Activated B cell treated with CpG ODN at 0.5 μM for 24 hours (primary cell): Measurements from ENCODE around the gene NXPE1. TPM values are rescaled to one million over a fixed set of nuclear protein-coding genes. Genes with fewer than 3 reads are reported as not detected.
"Not testable (repeated sequence)": the region's sequence is repeated elsewhere in the genome, so short reads cannot be mapped to it uniquely, and the experiment has no call there.

Source experiments
- ATAC-seq: fragments of 200-7000 bp; cut with Tn5 transposase; one replicate; pipeline ENCODE4 v1.10.0; 2021; ENCODE audit warnings: low read depth, mild to moderate bottlenecking, moderate library complexity
- CTCF ChIA-PET: fragments of 350-600 bp; sonication (Branson Sonifier 250); formaldehyde crosslinking; loops from one replicate; lab custom pipeline; 2021; ENCODE audit warnings: antibody characterized with exemption; lab: Charles Lee
- POLR2A ChIA-PET: fragments of 350-600 bp; sonication (Branson Sonifier 250); formaldehyde crosslinking; loops from one replicate; lab custom pipeline; 2021; ENCODE audit warnings: antibody characterized with exemption; lab: Charles Lee
- DNase-seq: peaks from one replicate; pipeline ENCODE4 v3.0.0; 2022
- H3K27ac Mint-ChIP-seq: one replicate; pipeline ENCODE4 v1.8.0; 2020; ENCODE audit warnings: mixed read lengths
- H3K27me3 Mint-ChIP-seq: one replicate; pipeline ENCODE4 v1.8.0; 2021; ENCODE audit warnings: mixed read lengths
- H3K36me3 Mint-ChIP-seq: one replicate; pipeline ENCODE4 v1.8.0; 2021; ENCODE audit warnings: low read depth, mixed read lengths
- H3K4me1 Mint-ChIP-seq: one replicate; pipeline ENCODE4 v1.8.0; 2021; ENCODE audit warnings: mixed read lengths
- H3K4me3 Mint-ChIP-seq: one replicate; pipeline ENCODE4 v1.8.0; 2020; ENCODE audit warnings: mild to moderate bottlenecking, mixed read lengths
- H3K9me3 Mint-ChIP-seq: one replicate; pipeline ENCODE4 v1.8.0; 2020; ENCODE audit warnings: mixed read lengths
- intact Hi-C: fragments of 100-400 bp; cut with micrococcal nuclease; formaldehyde crosslinking; loops from one replicate; pipeline ENCODE4 v1.15.1; 2024
- total RNA-seq: library from RNA; stranded (reverse); gene quantifications from 2 replicates; pipeline ENCODE4 v1.2.3, GENCODE V29; 2022
- TF ChIP-seq, protein P1 (sequence below): fragments of 200-600 bp; IDR thresholded peaks from one replicate; pipeline ENCODE4 v1.8.0; 2022; ENCODE audit warnings: antibody characterized with exemption, mild to moderate bottlenecking

Gene NXPE1
- total RNA-seq, 1 donor from 2014 or later: not detected

DNA sequence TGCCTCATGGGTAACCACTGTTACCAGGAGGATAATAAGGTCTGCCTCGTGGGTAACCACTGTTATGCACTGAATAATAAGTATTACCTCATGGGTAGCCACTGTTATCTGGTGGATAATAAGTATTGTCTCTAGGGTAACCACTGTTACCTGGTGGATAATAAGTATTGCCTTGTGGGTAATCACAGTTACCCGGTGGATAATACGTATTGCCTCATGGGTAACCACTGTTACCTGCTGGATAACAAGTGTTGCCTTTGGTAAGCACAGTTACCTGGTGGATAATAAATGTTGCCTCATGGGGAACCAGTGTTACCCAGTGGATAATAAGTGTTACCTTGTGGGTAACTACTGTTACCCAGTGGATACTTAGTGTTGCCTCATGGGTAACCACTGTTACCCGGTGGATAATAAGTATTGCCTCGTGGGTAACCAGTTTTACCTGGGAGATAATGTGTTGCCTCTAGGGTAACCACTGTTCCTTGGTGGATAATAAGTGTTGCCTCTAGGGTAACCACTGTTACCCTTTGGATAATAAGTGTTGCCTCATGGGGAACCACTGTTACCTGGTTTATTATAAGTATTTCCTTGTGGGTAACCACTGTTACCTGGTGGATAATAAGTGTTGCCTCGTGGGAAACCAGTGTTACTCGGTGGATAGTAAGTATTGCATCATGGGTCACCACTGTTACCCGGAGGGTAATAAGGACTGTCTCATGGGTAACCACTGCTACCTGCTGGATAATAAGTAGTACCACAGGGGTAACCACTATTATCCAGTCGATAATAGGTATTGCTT, 46.5 kb upstream of the NXPE1 start:
- no peak overlapping the region for H3K4me3 Mint-ChIP-seq

DNA sequence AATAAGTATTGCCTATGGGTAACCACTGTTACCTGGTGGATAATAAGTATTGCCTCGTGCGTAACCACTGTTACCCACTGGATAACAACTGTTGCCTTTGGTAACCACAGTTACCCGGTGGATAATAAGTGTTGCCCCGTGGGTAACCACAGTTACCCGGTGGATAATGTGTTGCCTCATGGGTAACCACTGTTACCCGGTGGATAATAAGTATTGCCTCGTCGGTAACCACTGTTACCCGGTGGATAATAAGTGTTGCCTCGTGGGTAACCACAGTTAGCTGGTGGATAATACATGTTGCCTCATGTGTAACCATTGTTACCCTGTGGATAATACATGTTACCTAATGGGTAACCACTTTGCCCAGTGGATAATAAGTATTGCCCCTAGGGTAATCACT, 45.7 kb upstream of the NXPE1 start:
- Mint-ChIP-seq H3K27ac (no peak overlapping the region), H3K4me3 (no peak overlapping the region), H3K27me3 (no peaks in the 10 kb centered on the region), H3K4me1 (no peaks in the 10 kb centered on the region), H3K9me3 (no peaks in the 10 kb centered on the region), H3K36me3 (no peaks in the 10 kb centered on the region)
- ChIA-PET CTCF (no interaction called here), POLR2A (no interaction called here)
- intact Hi-C loops: no loop called here
- DNase-seq: no peak
- ATAC-seq: no peak
- TF ChIP-seq, protein P1, sequence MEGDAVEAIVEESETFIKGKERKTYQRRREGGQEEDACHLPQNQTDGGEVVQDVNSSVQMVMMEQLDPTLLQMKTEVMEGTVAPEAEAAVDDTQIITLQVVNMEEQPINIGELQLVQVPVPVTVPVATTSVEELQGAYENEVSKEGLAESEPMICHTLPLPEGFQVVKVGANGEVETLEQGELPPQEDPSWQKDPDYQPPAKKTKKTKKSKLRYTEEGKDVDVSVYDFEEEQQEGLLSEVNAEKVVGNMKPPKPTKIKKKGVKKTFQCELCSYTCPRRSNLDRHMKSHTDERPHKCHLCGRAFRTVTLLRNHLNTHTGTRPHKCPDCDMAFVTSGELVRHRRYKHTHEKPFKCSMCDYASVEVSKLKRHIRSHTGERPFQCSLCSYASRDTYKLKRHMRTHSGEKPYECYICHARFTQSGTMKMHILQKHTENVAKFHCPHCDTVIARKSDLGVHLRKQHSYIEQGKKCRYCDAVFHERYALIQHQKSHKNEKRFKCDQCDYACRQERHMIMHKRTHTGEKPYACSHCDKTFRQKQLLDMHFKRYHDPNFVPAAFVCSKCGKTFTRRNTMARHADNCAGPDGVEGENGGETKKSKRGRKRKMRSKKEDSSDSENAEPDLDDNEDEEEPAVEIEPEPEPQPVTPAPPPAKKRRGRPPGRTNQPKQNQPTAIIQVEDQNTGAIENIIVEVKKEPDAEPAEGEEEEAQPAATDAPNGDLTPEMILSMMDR: no peak

More for the DNA sequence above, 46.5 kb upstream of the NXPE1 start:
- H3K36me3 Mint-ChIP-seq: no peaks in the 10 kb centered on the region
- ChIA-PET POLR2A (no interaction called here), CTCF (no interaction called here)
- no peak for ATAC-seq
- H3K27me3 Mint-ChIP-seq: no peaks in the 10 kb centered on the region
- intact Hi-C loops: no loop called here
- no peak for DNase-seq
- H3K4me1 Mint-ChIP-seq: no peaks in the 10 kb centered on the region
- no peaks in the 10 kb centered on the region for H3K9me3 Mint-ChIP-seq
- no peak overlapping the region for H3K27ac Mint-ChIP-seq
- TF ChIP-seq, protein P1: no peak

DNA sequence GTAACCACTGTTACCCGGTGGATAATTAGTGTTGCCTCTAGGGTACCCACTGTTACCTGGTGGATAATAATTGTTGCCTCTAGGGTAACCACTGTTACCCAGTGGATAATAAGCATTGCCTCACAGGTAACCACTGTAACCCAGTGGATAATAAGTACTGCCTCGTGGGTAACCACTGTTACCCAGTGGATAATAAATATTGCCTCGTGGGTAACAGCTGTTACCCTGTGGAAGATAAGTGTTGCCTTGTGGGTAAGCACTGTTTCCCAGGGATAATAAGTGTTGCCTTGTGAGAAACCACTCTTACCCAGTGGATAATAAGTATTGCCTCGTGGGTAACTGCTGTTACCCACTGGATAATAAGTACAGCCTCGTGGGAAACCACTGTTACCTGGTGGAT, 45.2 kb upstream of the NXPE1 start:
- intact Hi-C loops: no loop called here
- DNase-seq (no peak), ATAC-seq (no peak)
- Mint-ChIP-seq H3K36me3 (no peaks in the 10 kb centered on the region), H3K4me3 (no peak overlapping the region), H3K9me3 (no peaks in the 10 kb centered on the region), H3K27me3 (no peaks in the 10 kb centered on the region), H3K4me1 (no peaks in the 10 kb centered on the region), H3K27ac (no peak overlapping the region)
- TF ChIP-seq, protein P1: no peak
- POLR2A ChIA-PET: no interaction called here
- CTCF ChIA-PET: no interaction called here

DNA sequence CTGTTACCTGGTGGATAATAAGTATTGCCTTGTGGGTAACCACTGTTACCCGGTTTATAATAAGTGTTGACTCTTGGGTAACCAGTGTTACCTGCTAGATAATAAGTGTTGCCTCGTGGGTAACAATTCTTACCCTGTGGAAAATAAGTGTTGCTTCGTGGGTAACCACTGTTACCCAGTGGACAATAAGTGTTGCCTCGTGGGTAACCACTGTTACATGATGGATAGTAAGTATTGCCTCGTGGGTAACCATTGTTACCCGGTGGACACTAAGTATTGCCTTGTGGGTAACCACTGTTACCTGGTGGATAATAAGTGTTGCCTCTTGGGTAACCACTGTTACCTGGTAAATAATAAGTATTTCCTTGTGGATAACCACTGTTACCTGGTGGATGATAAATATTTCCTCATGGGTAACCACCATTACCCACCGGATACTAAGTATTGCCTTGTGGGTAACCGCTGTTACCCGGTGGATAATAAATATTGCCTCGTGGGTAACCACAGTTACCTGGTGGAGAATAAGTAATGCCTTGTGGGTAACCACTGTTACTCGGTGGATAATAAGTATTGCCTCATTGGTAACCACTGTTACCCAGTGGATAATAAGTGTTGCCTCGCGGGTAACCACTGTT, 44.6 kb upstream of the NXPE1 start:
- ChIA-PET POLR2A (no interaction called here), CTCF (no interaction called here)
- no peak for DNase-seq
- Mint-ChIP-seq H3K4me3 (no peak overlapping the region), H3K9me3 (no peaks in the 10 kb centered on the region), H3K36me3 (no peaks in the 10 kb centered on the region), H3K27me3 (no peaks in the 10 kb centered on the region), H3K4me1 (no peaks in the 10 kb centered on the region), H3K27ac (no peak overlapping the region)
- ATAC-seq: no peak
- TF ChIP-seq, protein P1: no peak
- intact Hi-C loops: no loop called here

DNA sequence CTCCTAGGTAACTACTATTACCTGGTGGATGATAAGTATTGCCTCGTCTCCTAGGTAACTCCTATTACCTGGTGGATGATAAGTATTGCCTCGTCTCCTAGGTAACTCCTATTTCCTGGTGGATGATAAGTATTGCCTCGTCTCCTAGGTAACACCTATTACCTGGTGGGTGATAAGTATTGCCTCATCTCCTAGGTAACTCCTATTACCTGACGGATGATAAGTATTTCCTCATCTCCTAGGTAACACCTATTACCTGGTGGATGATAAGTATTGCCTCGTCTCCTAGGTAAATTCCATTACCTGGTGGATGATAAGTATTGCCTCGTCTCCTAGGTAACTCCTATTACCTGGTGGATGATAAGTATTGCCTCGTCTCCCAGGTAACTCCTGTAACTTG, 43.5 kb upstream of the NXPE1 start:
- not testable (repeated sequence) for H3K4me1 Mint-ChIP-seq, H3K4me3 Mint-ChIP-seq, DNase-seq

More for the DNA sequence above, 43.5 kb upstream of the NXPE1 start:
- POLR2A ChIA-PET, ATAC-seq, H3K27me3 Mint-ChIP-seq, CTCF ChIA-PET, H3K9me3 Mint-ChIP-seq, H3K36me3 Mint-ChIP-seq, intact Hi-C loops, H3K27ac Mint-ChIP-seq: not testable (repeated sequence)
